Right lobe of liver (tissue), 4 donors: ENCODE results near the gene OR2T3.
"Not testable (repeated sequence)": the region's sequence is repeated elsewhere in the genome, so short reads cannot be mapped to it uniquely, and the experiment has no call there.

Source experiments
- POLR2A ChIP-seq: fragments of 450-650 bp; IDR thresholded peaks from one replicate; pipeline ENCODE4 v1.6.1; 2017; ENCODE audit warnings: antibody characterized with exemption, mild to moderate bottlenecking
- TF ChIP-seq, protein P1 (sequence below), 4 donors: fragments of 200-600 bp in 3 of 4; fragments of 450-650 bp in 1 of 4; IDR thresholded peaks; one replicate each; pipeline versions ENCODE4 v1.5.1 to v1.8.0; 2016 to 2022; ENCODE audit warnings: antibody characterized with exemption in 4 of 4, mild to moderate bottlenecking in 2 of 4
- donor health status: DM: no; HTN: no; CAD: no.
- donor health status: DM: no; HTN: no; CAD: no.
- donor health status: DM: no; HTN: yes; CAD: no.

DNA sequence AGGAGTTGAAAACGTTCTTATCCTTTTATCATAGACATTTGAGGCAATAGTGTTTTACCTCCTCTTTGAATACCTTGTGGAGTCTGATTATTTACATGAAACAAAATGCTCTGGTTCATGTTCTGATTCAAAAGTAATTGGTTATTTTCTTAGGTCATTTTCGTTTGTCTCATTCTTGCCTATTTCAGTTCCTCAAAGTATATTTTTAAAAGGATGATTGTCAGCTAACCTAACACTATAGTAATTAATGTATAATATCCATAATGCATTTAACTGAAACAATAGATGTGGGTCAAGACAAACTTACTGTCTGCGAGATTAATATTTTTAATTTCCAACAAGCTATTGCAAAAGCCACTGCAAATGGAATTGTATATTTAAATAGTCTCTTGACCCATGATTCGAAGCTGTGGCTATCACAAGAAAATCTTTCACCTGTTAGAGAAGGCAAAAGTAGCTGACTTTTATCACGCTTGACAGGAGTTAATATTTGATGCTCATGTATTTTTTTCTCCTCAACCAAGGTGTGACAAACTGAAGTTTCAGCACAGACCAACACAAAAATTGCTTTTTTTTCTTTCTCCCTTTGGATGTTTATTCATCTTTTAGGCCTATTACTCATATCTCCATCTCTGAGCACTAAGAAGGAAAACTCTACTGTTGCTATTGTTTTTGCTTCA lies 22.5 kb upstream of the OR2T3 start:
- TF ChIP-seq, protein P1, sequence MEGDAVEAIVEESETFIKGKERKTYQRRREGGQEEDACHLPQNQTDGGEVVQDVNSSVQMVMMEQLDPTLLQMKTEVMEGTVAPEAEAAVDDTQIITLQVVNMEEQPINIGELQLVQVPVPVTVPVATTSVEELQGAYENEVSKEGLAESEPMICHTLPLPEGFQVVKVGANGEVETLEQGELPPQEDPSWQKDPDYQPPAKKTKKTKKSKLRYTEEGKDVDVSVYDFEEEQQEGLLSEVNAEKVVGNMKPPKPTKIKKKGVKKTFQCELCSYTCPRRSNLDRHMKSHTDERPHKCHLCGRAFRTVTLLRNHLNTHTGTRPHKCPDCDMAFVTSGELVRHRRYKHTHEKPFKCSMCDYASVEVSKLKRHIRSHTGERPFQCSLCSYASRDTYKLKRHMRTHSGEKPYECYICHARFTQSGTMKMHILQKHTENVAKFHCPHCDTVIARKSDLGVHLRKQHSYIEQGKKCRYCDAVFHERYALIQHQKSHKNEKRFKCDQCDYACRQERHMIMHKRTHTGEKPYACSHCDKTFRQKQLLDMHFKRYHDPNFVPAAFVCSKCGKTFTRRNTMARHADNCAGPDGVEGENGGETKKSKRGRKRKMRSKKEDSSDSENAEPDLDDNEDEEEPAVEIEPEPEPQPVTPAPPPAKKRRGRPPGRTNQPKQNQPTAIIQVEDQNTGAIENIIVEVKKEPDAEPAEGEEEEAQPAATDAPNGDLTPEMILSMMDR (IDR thresholded peaks at IDR 0.05) = not testable (repeated sequence)
- not testable (repeated sequence) for TF ChIP-seq POLR2A
